ENCODE data around the gene NDUFB7.
A peak's percentile ranks its signal among the peaks of the same experiment; 100 is the strongest.

The NDUFB7 gene

DNA sequence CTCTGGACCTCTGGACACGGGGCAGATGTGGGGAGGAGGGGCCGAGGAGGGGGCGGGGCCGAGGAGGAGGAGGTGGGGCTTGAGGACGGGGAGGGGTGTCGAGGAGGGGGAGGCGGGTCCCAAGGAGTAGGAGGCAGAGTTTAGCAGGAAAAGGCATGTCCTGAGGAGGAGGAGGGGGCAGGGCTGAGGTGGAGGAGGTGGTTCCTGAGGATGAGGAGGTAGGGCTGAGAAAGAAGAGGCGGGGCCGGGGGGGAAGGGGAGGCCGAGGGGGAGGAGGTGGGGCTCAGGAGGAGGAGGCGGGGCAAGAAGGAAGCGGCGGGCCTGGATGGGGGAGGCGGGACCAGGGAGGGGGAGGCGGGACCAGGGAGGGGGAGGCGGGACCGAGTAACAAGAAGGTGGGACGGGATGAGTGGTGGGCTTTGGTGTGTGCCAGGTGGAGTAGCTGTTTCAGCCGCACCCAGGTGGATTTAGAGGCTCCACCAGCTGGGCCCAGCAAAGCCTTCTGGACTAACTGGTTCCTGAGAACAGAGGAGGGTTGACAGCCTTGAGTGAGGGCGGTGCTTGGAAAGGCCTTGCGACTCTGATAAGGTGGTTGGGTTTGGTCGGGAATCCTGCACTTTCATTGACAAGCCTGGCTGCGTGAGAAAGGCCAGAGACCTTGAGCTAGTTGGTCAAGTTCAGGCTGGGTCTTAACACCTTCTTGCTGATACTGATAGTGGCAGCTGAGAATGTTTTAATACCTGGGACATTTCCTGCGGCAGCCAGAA lies 34.8 kb downstream of the NDUFB7 start:
- H3K4me2 ChIP-seq (ENCODE audit: low read depth, low read length) = no peak overlapping the region
- no peaks in the 10 kb centered on the region for H3K4me1 ChIP-seq (ENCODE audit: low read length)
- no peaks in the 10 kb centered on the region for H3K27me3 ChIP-seq (replicated peaks; ENCODE audit: insufficient read depth, low read length)
- DNase-seq = no peak
- no peaks in the 10 kb centered on the region for H3K9me3 ChIP-seq (replicated peaks; ENCODE audit: insufficient read depth, low read length)
- H3K79me2 ChIP-seq (ENCODE audit: low read length) = peaks cover 59% of the 10 kb centered on the region
- no peak overlapping the region for H3K27ac ChIP-seq (ENCODE audit: low read length)
- no peaks in the 10 kb centered on the region for H4K20me1 ChIP-seq (ENCODE audit: insufficient read depth, low read length)
- H3F3A ChIP-seq (ENCODE audit: insufficient read depth, low read length) = no peaks in the 10 kb centered on the region
- no peaks in the 10 kb centered on the region for H3K9me2 ChIP-seq (replicated peaks; ENCODE audit: insufficient read depth, low read length)
- H3K9ac ChIP-seq (ENCODE audit: low read length) = no peak overlapping the region
- no peak for TF ChIP-seq EZH2 (optimal IDR thresholded peaks at IDR 0.05; ENCODE audit: low read depth, low read length)
- TF ChIP-seq, protein P1, sequence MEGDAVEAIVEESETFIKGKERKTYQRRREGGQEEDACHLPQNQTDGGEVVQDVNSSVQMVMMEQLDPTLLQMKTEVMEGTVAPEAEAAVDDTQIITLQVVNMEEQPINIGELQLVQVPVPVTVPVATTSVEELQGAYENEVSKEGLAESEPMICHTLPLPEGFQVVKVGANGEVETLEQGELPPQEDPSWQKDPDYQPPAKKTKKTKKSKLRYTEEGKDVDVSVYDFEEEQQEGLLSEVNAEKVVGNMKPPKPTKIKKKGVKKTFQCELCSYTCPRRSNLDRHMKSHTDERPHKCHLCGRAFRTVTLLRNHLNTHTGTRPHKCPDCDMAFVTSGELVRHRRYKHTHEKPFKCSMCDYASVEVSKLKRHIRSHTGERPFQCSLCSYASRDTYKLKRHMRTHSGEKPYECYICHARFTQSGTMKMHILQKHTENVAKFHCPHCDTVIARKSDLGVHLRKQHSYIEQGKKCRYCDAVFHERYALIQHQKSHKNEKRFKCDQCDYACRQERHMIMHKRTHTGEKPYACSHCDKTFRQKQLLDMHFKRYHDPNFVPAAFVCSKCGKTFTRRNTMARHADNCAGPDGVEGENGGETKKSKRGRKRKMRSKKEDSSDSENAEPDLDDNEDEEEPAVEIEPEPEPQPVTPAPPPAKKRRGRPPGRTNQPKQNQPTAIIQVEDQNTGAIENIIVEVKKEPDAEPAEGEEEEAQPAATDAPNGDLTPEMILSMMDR (IDR thresholded peaks at IDR 0.05; ENCODE audit: low read length) = no peak
- H3K4me3 ChIP-seq (ENCODE audit: low read length) = no peak overlapping the region
- no peaks in the 10 kb centered on the region for H3K36me3 ChIP-seq (replicated peaks; ENCODE audit: insufficient read depth, low read length)
- no peak overlapping the region for H2AFZ ChIP-seq (ENCODE audit: low read length)

DNA sequence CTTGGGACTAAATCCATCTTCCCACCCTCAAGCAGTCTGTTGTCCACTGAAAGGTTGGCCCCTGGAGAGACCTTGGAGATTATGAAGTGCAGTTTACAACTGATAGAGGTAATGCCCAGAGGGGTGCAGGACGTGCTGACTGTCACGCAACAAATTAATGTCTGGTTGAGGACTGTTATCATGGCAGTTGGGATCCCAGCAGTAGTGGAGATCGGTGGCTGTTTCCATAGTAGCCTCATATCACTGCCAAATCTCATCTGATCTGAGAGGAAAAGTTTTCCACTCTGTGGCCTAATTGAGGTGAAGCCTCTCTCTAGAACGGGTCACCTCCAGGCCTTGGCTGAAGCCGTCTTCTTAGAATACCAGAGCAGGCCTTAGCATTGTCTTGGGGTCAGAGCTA lies 38.4 kb downstream of the NDUFB7 start:
- DNase-seq = no peak
- H3K4me1 ChIP-seq (ENCODE audit: low read length) = 0 out of 2 replicates have a peak, but pooled peaks cover 4% of the 10 kb centered on the region
- H3K9me3 ChIP-seq (replicated peaks; ENCODE audit: insufficient read depth, low read length) = no peaks in the 10 kb centered on the region
- H3K27me3 ChIP-seq (replicated peaks; ENCODE audit: insufficient read depth, low read length) = no peaks in the 10 kb centered on the region
- no peak overlapping the region for H3K27ac ChIP-seq (ENCODE audit: low read length)
- H3K79me2 ChIP-seq (ENCODE audit: low read length) = peaks cover 69% of the 10 kb centered on the region
- H4K20me1 ChIP-seq (ENCODE audit: insufficient read depth, low read length) = no peaks in the 10 kb centered on the region
- no peaks in the 10 kb centered on the region for H3K36me3 ChIP-seq (replicated peaks; ENCODE audit: insufficient read depth, low read length)
- H3K9ac ChIP-seq (ENCODE audit: low read length) = no peak overlapping the region
- no peaks in the 10 kb centered on the region for H3F3A ChIP-seq (ENCODE audit: insufficient read depth, low read length)
- H3K9me2 ChIP-seq (replicated peaks; ENCODE audit: insufficient read depth, low read length) = no peaks in the 10 kb centered on the region
- no peak for TF ChIP-seq EZH2phosphoT487 (IDR thresholded peaks at IDR 0.05; ENCODE audit: low read length)
- TF ChIP-seq EZH2 (optimal IDR thresholded peaks at IDR 0.05; ENCODE audit: low read depth, low read length) = no peak
- TF ChIP-seq, protein P1 (IDR thresholded peaks at IDR 0.05; ENCODE audit: low read length) = no peak
- H2AFZ ChIP-seq (ENCODE audit: low read length) = no peak overlapping the region
- no peak overlapping the region for H3K4me2 ChIP-seq (ENCODE audit: low read depth, low read length)
- H3K4me3 ChIP-seq (ENCODE audit: low read length) = no peak overlapping the region

DNA sequence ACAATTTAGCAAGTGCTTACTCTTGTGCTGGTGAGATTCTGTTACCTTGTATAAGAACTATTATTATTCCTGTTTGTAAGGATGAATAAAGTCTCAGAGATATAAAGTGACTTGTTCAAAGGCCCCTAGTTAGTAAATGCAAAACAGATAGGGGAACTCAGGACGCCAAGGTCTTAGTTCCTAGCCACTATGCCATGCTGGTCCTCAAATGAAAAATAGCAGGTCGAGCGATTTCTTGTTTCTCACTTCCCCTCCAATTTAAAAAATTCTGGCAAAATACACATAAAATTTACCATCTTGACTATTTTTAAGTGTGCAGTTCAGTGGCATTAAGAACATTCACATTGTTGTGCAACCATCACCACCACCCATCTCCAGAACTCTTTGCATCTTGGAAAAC lies 41.4 kb downstream of the NDUFB7 start:
- 0 out of 2 replicates have a peak, but pooled peaks cover 4% of the 10 kb centered on the region for H3K4me1 ChIP-seq (ENCODE audit: low read length)
- DNase-seq = no peak
- no peaks in the 10 kb centered on the region for H3K9me2 ChIP-seq (replicated peaks; ENCODE audit: insufficient read depth, low read length)
- H4K20me1 ChIP-seq (ENCODE audit: insufficient read depth, low read length) = no peaks in the 10 kb centered on the region
- no peaks in the 10 kb centered on the region for H3K9me3 ChIP-seq (replicated peaks; ENCODE audit: insufficient read depth, low read length)
- no peak overlapping the region for H3K27ac ChIP-seq (ENCODE audit: low read length)
- H3K36me3 ChIP-seq (replicated peaks; ENCODE audit: insufficient read depth, low read length) = no peaks in the 10 kb centered on the region
- no peaks in the 10 kb centered on the region for H3F3A ChIP-seq (ENCODE audit: insufficient read depth, low read length)
- peak overlapping the region; percentile 100 for H3K4me3 ChIP-seq (ENCODE audit: low read length)
- H2AFZ ChIP-seq (ENCODE audit: low read length) = no peak overlapping the region
- peak overlapping the region; percentile 94 for H3K4me2 ChIP-seq (ENCODE audit: low read depth, low read length)
- peak overlapping the region; percentile 83; the same call in 1 of the 2 replicates for H3K9ac ChIP-seq (ENCODE audit: low read length)
- TF ChIP-seq EZH2phosphoT487 (IDR thresholded peaks at IDR 0.05; ENCODE audit: low read length) = no peak
- TF ChIP-seq EZH2 (optimal IDR thresholded peaks at IDR 0.05; ENCODE audit: low read depth, low read length) = no peak
- TF ChIP-seq, protein P1 (IDR thresholded peaks at IDR 0.05; ENCODE audit: low read length) = no peak
- no peaks in the 10 kb centered on the region for H3K27me3 ChIP-seq (replicated peaks; ENCODE audit: insufficient read depth, low read length)
- peaks cover 49% of the 10 kb centered on the region for H3K79me2 ChIP-seq (ENCODE audit: low read length)

All from MM.1S (cell line).